Spleen (tissue), 11 donors: ENCODE measurements around the gene CD72. TPM values are rescaled to one million over a fixed set of nuclear protein-coding genes. Genes with fewer than 3 reads are reported as not detected.

Source experiments
- DNase-seq: peaks from one replicate; pipeline ENCODE4 v3.0.0-alpha.2; 2020
- H3K27ac ChIP-seq, 8 donors: fragments of 200-600 bp; sonication (generic) in 7 of 8; 1 replicate in 4 of 8; 2 replicates in 4 of 8; pipeline versions ENCODE4 v1.5.0 to v1.8.0; 2016 to 2021; ENCODE audit warnings: inconsistent platforms in 4 of 8, mild to moderate bottlenecking in 4 of 8, moderate library complexity in 1 of 8
- H3K27me3 ChIP-seq, 7 donors: fragments of 200-600 bp; sonication (generic) in 6 of 7; replicated peaks in 1 of 7; 1 replicate in 4 of 7; 2 replicates in 3 of 7; pipeline versions ENCODE4 v1.5.0 to v1.8.0; 2016 to 2021; ENCODE audit warnings: inconsistent platforms in 3 of 7, mild to moderate bottlenecking in 1 of 7
- H3K36me3 ChIP-seq, 6 donors: fragments of 200-600 bp; sonication (generic) in 5 of 6; 1 replicate in 4 of 6; 2 replicates in 2 of 6; pipeline versions ENCODE4 v1.5.0 to v1.8.0; 2016 to 2021; ENCODE audit warnings: inconsistent platforms in 2 of 6
- H3K4me1 ChIP-seq, 6 donors: fragments of 200-600 bp; sonication (generic) in 5 of 6; 1 replicate in 3 of 6; 2 replicates in 3 of 6; pipeline versions ENCODE4 v1.5.0 to v1.8.0; 2016 to 2021; ENCODE audit warnings: inconsistent platforms in 3 of 6
- H3K4me3 ChIP-seq, 8 donors: fragments of 200-600 bp; sonication (generic) in 7 of 8; 1 replicate in 4 of 8; 2 replicates in 4 of 8; pipeline versions ENCODE4 v1.5.0 to v1.8.0; 2016 to 2021; ENCODE audit warnings: inconsistent platforms in 4 of 8, mild to moderate bottlenecking in 4 of 8, moderate library complexity in 2 of 8
- H3K9me3 ChIP-seq, 8 donors: fragments of 200-600 bp; sonication (generic) in 7 of 8; 1 replicate in 4 of 8; 2 replicates in 4 of 8; pipeline versions ENCODE4 v1.5.0 to v1.8.0; 2016 to 2021; ENCODE audit warnings: inconsistent platforms in 4 of 8
- CTCF ChIP-seq, 11 experiments: fragments of 200-600 bp in 7 of 11; fragments of 450-650 bp in 4 of 11; sonication (generic) in 4 of 11; IDR thresholded peaks in 8 of 11; conservative IDR thresholded peaks in 3 of 11; 1 replicate in 7 of 11; 2 replicates in 4 of 11; pipeline versions ENCODE4 v1.4.0 to v1.8.0; 2016 to 2021; ENCODE audit warnings: antibody characterized with exemption in 11 of 11, inconsistent platforms in 4 of 11, mild to moderate bottlenecking in 1 of 11
- POLR2A ChIP-seq, 3 donors: fragments of 450-650 bp; IDR thresholded peaks; one replicate each; pipeline ENCODE4 v1.5.1; 2017; ENCODE audit warnings: antibody characterized with exemption in 3 of 3, mild to moderate bottlenecking in 1 of 3
- POLR2AphosphoS5 ChIP-seq, 3 donors: sonication (generic); formaldehyde crosslinking; IDR thresholded peaks; one replicate each; pipeline ENCODE4 v1.5.1; 2017; ENCODE audit warnings: antibody characterized with exemption in 3 of 3
- WGBS, 5 donors: extraction: QIAGEN DNeasy Blood & Tissue Kit in 3 of 5; methylation state at CpG; one replicate each; pipeline versions ENCODE4 v1.1.5 to v1.1.7; 2013 to 2018; 5-methylcytosine and 5-hydroxymethylcytosine counted together
- intact Hi-C: fragments of 100-400 bp; cut with DNase I; formaldehyde crosslinking; loops from one replicate; pipeline ENCODE4 v1.15.0; 2023; ENCODE audit warnings: low total_unique reads
- polyA plus RNA-seq, 3 donors: library from polyadenylated mRNA; stranded (reverse); fragments of 200-250 nt; gene quantifications; one replicate each; pipeline ENCODE4 v1.2.1, GENCODE V29; 2013
- total RNA-seq, 7 donors: library from RNA; depleted of rRNA in 3 of 7; stranded (reverse); fragments of >200 nt in 3 of 7; fragmentation: NEBNext Ultra II Directional in 4 of 7; extraction: Animal tissue kit (Norgen Biotek cat#: 25700) in 4 of 7; gene quantifications; one replicate each; pipeline versions ENCODE4 v1.1.0 to v1.2.1, GENCODE V29; 2016 to 2021
- donor health status: healthy with polysubstance abuse.
- donor health status: DM: no; HTN: no; CAD: no; lungs with moderate emphysema.
- donor health status: DM: no; HTN: no; CAD: no.
- donor health status: Bipolar disorder and iron deficiency.
- donor health status: healthy.
- donor health status: DM: no; HTN: no; CAD: no.
- donor health status: DM: yes; HTN: yes; CAD: no.

Gene CD72
- total and polyA plus RNA-seq, 10 donors, result 74.4 to 160 (median 121) TPM

- 60 to 83% (median 78%) methylated on average over 2 of the region's 2 CpGs for WGBS, 5 donors
- TF ChIP-seq POLR2A (IDR thresholded peaks at IDR 0.05), result no peak
- Histone ChIP-seq H3K27me3 (no peaks in the 10 kb centered on the region), H3K9me3 (no peaks in the 10 kb centered on the region), H3K27ac (no peak overlapping the region), H3K36me3 (no peaks in the 10 kb centered on the region), H3K4me1 (peaks cover 0 to 5% (median 0%) of the 10 kb centered on the region in 6 donors), H3K4me3 (no peak overlapping the region)
- DNase-seq, result no peak
- intact Hi-C loops, result no loop called here
Measured at GRCh38 chr9:35627575-35627974, 9.4 kb upstream of the CD72 start.

- Histone ChIP-seq H3K9me3 (no peaks in the 10 kb centered on the region), H3K4me1 (peaks cover 17 to 77% (median 61%) of the 10 kb centered on the region in 6 donors), H3K36me3 (peaks cover 0 to 17% (median 0%) of the 10 kb centered on the region in 6 donors), H3K4me3 (peak overlapping the region in 2 of 8 donors; percentile 52 to 82), H3K27me3 (no peaks in the 10 kb centered on the region), H3K27ac (peak overlapping the region; percentile 72 to 94 (median 84))
- 10 to 23% (median 15%) methylated on average over 2 of the region's 2 CpGs for WGBS, 5 donors
- TF ChIP-seq POLR2AphosphoS5 (IDR thresholded peaks at IDR 0.05) (no peak), CTCF (IDR thresholded peaks at IDR 0.05 in 8 of 11, conservative IDR thresholded peaks at IDR 0.05 in 3 of 11) (no peak), POLR2A (IDR thresholded peaks at IDR 0.05) (no peak)
- intact Hi-C loops, result no loop called here
- DNase-seq, result peak; percentile 87
Measured at GRCh38 chr9:35619800-35620158, 1.6 kb upstream of the CD72 start.

- 51 to 56% (median 54%) methylated on average over 17 of the region's 17 CpGs for WGBS, 5 donors
- Histone ChIP-seq H3K36me3 (peaks cover 0 to 23% (median 0%) of the 10 kb centered on the region in 6 donors), H3K4me1 (peaks cover 17 to 83% (median 62%) of the 10 kb centered on the region in 6 donors), H3K9me3 (no peaks in the 10 kb centered on the region), H3K4me3 (peak overlapping the region in 5 of 8 donors; percentile 43 to 82 (median 55)), H3K27me3 (no peaks in the 10 kb centered on the region), H3K27ac (peak overlapping the region; percentile 72 to 94 (median 84))
- peak; percentile 93 for DNase-seq
- intact Hi-C loops, result no loop called here
- TF ChIP-seq CTCF (IDR thresholded peaks at IDR 0.05 in 8 of 11, conservative IDR thresholded peaks at IDR 0.05 in 3 of 11), result peak in 2 of 11 experiments; percentile 6 to 18
- no peak for TF ChIP-seq POLR2A (IDR thresholded peaks at IDR 0.05)
- TF ChIP-seq POLR2AphosphoS5 (IDR thresholded peaks at IDR 0.05), result peak; percentile 61 to 94 (median 92)
Measured at GRCh38 chr9:35618854-35619799, 914 bp upstream of the CD72 start.

- no peak for DNase-seq
- Histone ChIP-seq H3K9me3 (no peaks in the 10 kb centered on the region), H3K27ac (peak overlapping the region; percentile 72 to 94 (median 84)), H3K4me1 (peaks cover 17 to 99% (median 62%) of the 10 kb centered on the region in 6 donors), H3K36me3 (peaks cover 0 to 39% (median 2%) of the 10 kb centered on the region in 6 donors), H3K27me3 (no peaks in the 10 kb centered on the region), H3K4me3 (peak overlapping the region; percentile 43 to 82 (median 56))
- no peak for TF ChIP-seq CTCF (IDR thresholded peaks at IDR 0.05 in 8 of 11, conservative IDR thresholded peaks at IDR 0.05 in 3 of 11)
- no peak for TF ChIP-seq POLR2AphosphoS5 (IDR thresholded peaks at IDR 0.05)
- no peak for TF ChIP-seq POLR2A (IDR thresholded peaks at IDR 0.05)
- 47 to 56% (median 54%) methylated on average over 8 of the region's 8 CpGs for WGBS, 5 donors
- intact Hi-C loops, result no loop called here
Measured at GRCh38 chr9:35617548-35617947, 665 bp downstream of the CD72 start.
